Spleen (tissue), 7 donors: ENCODE measurements around the gene ERVFRD-1.

Experiments used
- POLR2AphosphoS5 ChIP-seq, 3 donors: sonication (generic); formaldehyde crosslinking; IDR thresholded peaks; one replicate each; pipeline ENCODE4 v1.5.1; 2017; ENCODE audit warnings: antibody characterized with exemption in 3 of 3
- TF ChIP-seq, protein P1 (sequence below), 11 experiments: fragments of 200-600 bp in 7 of 11; fragments of 450-650 bp in 4 of 11; sonication (generic) in 4 of 11; IDR thresholded peaks in 8 of 11; conservative IDR thresholded peaks in 3 of 11; 1 replicate in 7 of 11; 2 replicates in 4 of 11; pipeline versions ENCODE4 v1.4.0 to v1.8.0; 2016 to 2021; ENCODE audit warnings: antibody characterized with exemption in 11 of 11, inconsistent platforms in 4 of 11, mild to moderate bottlenecking in 1 of 11
- donor health status: DM: no; HTN: no; CAD: no; lungs with moderate emphysema.
- donor health status: DM: no; HTN: no; CAD: no.
- donor health status: DM: no; HTN: no; CAD: no.

DNA sequence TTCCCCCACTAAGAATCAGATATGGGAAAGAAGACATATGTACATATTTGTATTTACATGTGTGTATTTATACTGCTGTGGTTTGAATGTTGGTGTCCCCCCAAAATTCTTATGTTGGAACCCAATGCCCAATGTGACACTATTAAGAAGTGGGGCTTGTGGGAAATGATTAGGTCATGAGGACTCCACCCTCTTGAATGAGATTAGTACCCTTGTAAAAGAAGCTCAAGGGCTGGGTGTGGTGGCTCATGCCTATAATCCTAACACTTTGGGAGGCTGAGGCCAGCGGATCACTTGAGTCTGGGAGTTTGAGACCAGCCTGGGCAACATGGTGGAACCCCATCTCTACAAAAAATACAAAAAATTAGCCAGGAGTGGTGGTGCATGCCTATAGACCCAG, 21.8 kb downstream of the ERVFRD-1 start:
- no peak for TF ChIP-seq POLR2AphosphoS5 (IDR thresholded peaks at IDR 0.05)
- TF ChIP-seq, protein P1, sequence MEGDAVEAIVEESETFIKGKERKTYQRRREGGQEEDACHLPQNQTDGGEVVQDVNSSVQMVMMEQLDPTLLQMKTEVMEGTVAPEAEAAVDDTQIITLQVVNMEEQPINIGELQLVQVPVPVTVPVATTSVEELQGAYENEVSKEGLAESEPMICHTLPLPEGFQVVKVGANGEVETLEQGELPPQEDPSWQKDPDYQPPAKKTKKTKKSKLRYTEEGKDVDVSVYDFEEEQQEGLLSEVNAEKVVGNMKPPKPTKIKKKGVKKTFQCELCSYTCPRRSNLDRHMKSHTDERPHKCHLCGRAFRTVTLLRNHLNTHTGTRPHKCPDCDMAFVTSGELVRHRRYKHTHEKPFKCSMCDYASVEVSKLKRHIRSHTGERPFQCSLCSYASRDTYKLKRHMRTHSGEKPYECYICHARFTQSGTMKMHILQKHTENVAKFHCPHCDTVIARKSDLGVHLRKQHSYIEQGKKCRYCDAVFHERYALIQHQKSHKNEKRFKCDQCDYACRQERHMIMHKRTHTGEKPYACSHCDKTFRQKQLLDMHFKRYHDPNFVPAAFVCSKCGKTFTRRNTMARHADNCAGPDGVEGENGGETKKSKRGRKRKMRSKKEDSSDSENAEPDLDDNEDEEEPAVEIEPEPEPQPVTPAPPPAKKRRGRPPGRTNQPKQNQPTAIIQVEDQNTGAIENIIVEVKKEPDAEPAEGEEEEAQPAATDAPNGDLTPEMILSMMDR (IDR thresholded peaks at IDR 0.05 in 8 of 11, conservative IDR thresholded peaks at IDR 0.05 in 3 of 11), result no peak
